IMR-90 (cell line): ENCODE results near the gene DLG4. TPM values are rescaled to one million over a fixed set of nuclear protein-coding genes. Genes with fewer than 3 reads are reported as not detected.

Source experiments
- POLR2A ChIP-seq: IDR thresholded peaks from 2 replicates; pipeline ENCODE4 v1.6.1; 2012; ENCODE audit warnings: mild to moderate bottlenecking, low read depth, low read length
- RFX5 ChIP-seq: IDR thresholded peaks from 2 replicates; pipeline ENCODE4 v1.8.0; 2012; ENCODE audit warnings: low read depth, mild to moderate bottlenecking, low read length, moderate library complexity
- polyA plus RNA-seq, 3 experiments: library from polyadenylated mRNA; depleted of rRNA; stranded (reverse); fragments of >200 nt; gene quantifications; 2 replicates each; pipeline ENCODE4 v1.2.3, GENCODE V29; 2012; ENCODE audit warnings: low replicate concordance in 1 of 3
- total RNA-seq: library from RNA; depleted of rRNA; stranded (reverse); fragments of >200 nt; gene quantifications from 2 replicates; pipeline ENCODE4 v1.2.3, GENCODE V29; 2012
- TF ChIP-seq, protein P1 (sequence below): conservative IDR thresholded peaks from 2 replicates; pipeline ENCODE4 v1.5.1; 2012; ENCODE audit warnings: mild to moderate bottlenecking, low read depth, low read length, improper control_type of control experiment

DLG4 gene
- total and polyA plus RNA-seq, 2 of the 4 experiments (the other 2 are of a cell fraction) = 8.2 to 30.5 TPM

GRCh38 chr17:7219812-7220592 is at the start of gene DLG4, which contains the start of gene ACADVL (continued):
- TF ChIP-seq RFX5 (no peak), POLR2A (peak; percentile 95)
- TF ChIP-seq, protein P1, sequence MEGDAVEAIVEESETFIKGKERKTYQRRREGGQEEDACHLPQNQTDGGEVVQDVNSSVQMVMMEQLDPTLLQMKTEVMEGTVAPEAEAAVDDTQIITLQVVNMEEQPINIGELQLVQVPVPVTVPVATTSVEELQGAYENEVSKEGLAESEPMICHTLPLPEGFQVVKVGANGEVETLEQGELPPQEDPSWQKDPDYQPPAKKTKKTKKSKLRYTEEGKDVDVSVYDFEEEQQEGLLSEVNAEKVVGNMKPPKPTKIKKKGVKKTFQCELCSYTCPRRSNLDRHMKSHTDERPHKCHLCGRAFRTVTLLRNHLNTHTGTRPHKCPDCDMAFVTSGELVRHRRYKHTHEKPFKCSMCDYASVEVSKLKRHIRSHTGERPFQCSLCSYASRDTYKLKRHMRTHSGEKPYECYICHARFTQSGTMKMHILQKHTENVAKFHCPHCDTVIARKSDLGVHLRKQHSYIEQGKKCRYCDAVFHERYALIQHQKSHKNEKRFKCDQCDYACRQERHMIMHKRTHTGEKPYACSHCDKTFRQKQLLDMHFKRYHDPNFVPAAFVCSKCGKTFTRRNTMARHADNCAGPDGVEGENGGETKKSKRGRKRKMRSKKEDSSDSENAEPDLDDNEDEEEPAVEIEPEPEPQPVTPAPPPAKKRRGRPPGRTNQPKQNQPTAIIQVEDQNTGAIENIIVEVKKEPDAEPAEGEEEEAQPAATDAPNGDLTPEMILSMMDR = no peak
